Stimulated activated CD4-positive, alpha-beta T cell treated with anti-CD3 and anti-CD28 coated beads, Interleukin-15, amount 100 ng/mL, for 1 hour (primary cell): ENCODE data around the gene TCEA2.

Experiments used
- DNase-seq, 2 donors: peaks; one replicate each; pipeline ENCODE4 v3.0.0-alpha.2; 2020; ENCODE audit warnings: low read depth in 1 of 2, low spot score in 1 of 2

TCEA2 gene

DNA sequence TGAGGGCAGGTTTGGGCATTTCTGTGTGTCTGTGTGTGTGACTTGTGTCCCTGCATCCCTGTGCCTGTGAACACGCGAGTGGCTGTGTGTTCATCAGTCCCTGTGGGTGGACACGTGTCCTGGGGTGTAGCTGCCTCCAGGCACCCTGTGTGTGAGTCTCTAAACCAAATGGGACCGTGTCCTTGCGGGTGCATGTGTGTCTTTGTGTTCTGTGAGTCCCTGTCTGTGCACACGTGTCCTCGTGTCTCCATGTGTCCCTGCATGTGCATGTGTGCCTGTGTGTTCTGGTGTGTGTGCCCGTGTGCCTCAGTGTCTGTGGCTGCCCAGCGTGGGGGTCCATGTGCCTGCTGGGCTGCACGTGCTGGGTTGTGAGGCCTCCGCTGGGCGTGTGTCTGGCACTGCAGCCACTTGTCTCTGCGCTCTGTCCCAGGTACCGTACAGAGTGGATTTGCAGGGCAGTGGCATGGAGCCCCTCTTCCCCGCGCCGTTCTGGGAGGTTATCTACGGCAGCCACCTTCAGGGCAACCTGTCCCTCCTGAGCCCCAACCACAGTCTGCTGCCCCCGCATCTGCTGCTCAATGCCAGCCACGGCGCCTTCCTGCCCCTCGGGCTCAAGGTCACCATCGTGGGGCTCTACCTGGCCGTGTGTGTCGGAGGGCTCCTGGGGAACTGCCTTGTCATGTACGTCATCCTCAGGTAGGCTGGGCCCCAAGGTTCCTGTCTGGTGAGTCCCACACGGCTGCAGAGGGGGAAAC, 29.4 kb downstream of the TCEA2 start:
- no peak for DNase-seq

DNA sequence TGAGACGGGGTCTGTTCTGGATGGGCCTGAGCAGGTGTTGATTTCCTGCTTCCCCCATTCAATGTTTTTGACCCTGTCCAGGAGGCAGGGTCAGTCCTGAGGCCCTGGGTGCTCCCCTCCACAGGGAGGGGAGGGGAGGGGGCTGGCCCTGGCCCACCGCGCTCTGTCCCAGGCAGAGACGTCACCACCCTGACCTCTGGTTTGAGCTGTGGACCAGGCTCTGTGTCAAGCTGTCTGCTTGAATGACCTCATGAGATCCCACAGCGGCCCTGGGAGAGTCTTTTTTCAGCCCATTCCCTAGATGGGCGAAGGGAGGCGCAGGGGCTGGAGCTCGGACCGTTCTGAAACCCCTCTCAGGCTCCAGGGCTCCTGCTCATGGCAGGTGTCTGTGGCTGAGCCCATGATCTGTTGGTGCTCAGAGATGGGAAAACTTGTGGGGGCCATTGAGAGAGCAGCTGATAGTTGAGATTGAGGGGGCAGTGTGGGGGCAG, 30.1 kb downstream of the TCEA2 start:
- DNase-seq = no peak

DNA sequence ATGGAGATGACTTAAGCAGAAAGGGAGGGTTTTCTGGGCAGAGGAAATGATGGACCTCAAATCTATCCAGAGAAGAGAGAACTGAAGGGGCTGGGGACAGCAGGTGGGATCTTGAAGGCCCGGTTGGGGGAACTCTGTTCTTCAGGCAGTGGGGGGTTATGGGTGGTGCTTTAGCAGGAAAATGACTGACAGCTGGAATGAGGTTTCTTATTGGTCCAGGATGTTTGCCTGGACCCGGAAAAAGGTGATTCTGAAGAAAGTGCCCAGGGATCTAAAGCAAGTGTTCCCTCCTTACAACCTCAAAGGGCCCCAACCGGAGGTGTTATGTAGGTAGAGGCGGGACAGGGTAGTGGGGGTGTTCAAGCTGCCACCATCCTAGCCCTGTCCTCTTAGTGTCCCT, 32.5 kb downstream of the TCEA2 start:
- no peak for DNase-seq

DNA sequence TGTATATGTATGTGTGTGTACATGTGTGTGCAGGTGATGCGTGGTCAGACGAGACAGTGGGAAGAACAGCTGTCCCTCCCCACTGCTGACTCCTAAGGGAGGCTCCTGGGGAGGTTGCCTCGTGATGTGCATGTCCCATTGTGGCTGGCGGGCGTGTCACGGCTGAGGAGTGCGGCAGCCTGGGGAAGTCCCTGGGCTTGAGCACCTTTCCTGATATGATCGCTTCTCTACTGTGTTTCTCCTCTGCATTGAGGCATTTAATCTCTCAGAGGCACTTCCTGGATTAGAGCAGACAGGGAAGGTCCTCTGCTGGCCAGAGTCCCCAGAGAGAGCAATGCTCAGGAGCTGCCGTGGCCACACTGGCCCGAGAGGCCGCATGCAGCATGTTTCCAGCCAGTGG, 32.9 kb downstream of the TCEA2 start:
- no peak for DNase-seq

DNA sequence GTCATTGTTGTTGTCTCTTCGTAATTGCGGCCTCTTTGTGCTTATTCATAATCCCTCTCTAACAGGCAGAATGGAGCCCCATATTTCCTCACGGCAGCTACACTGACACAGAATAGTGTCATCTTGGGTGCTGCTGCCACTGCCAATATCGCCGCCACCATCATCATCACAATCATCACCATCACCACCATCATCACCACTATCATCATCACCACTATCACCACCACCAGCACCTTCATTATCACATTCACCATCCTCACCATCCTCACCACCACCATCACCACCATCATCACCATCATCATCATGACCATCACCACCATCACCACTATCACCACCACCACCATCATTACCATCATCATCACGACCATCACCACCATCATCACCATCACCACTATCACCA, 33.5 kb downstream of the TCEA2 start:
- no peak for DNase-seq

DNA sequence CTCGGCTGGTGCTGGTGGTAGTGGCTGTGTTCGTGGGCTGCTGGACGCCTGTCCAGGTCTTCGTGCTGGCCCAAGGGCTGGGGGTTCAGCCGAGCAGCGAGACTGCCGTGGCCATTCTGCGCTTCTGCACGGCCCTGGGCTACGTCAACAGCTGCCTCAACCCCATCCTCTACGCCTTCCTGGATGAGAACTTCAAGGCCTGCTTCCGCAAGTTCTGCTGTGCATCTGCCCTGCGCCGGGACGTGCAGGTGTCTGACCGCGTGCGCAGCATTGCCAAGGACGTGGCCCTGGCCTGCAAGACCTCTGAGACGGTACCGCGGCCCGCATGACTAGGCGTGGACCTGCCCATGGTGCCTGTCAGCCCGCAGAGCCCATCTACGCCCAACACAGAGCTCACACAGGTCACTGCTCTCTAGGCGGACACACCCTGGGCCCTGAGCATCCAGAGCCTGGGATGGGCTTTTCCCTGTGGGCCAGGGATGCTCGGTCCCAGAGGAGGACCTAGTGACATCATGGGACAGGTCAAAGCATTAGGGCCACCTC, 35.5 kb downstream of the TCEA2 start:
- DNase-seq = no peak

DNA sequence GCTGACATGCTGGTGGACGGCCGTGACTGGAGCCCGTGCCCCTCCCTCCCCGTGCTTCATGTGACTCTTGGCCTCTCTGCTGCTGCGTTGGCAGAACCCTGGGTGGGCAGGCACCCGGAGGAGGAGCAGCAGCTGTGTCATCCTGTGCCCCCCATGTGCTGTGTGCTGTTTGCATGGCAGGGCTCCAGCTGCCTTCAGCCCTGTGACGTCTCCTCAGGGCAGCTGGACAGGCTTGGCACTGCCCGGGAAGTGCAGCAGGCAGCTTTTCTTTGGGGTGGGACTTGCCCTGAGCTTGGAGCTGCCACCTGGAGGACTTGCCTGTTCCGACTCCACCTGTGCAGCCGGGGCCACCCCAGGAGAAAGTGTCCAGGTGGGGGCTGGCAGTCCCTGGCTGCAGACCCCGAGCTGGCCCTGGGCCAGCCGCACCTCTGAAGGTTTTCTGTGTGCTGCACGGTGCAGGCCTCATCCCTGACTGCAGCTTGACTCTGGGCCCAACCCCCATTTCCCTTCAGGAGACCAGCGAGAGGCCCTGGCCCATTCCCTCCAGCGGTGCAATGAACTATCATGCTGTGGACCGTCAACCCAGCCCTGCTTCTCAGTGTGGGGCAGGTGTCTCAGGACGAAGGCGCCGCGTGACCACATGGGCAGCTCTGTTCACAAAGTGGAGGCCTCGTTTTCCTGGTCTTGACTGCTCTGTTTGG, 36.2 kb downstream of the TCEA2 start:
- no peak for DNase-seq

DNA sequence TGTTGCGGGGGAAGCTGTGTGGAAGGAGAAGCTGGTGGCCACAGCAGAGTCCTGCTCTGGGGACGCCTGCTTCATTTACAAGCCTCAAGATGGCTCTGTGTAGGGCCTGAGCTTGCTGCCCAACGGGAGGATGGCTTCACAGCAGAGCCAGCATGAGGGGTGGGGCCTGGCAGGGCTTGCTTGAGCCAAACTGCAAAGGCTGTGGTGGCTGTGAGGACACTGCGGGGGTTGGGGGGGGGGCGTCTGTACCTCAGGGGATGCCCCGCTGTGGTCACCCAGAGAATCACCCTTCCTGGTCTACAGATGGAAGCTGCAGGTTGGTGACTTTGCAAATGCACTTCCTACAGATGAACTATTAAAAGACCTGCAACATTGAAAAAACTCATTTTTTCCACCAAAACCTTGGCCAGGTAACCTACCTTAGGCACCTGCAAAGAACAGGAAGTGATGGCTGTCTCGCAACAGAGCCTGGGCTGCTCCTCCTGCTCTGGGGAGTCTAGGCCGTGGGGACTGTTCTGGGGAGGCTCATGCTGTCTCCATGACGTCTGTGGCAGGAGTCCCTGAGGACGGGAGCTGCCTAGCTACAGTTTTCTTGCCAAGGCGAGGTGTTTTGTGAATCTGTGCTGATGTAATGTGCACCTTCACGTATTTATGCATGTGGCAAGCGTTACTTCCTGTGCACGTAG, 37.0 kb downstream of the TCEA2 start:
- DNase-seq = no peak

DNA sequence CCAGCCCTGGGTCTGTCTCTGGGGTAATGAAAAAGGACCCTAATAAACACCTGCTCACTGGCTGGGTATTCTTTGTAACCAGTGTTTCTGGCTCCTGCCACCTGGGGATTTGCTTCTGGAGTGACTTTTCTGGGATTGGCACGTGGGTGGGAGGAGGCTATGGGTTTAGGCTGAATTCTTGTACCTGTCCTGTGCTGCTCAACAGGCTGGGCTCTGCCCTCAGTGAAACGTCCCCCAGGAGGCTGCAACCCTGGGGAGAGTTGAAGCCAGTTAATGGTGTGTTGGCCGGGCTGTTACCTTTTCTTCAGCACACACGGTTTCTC, 37.5 kb downstream of the TCEA2 start:
- no peak for DNase-seq

DNA sequence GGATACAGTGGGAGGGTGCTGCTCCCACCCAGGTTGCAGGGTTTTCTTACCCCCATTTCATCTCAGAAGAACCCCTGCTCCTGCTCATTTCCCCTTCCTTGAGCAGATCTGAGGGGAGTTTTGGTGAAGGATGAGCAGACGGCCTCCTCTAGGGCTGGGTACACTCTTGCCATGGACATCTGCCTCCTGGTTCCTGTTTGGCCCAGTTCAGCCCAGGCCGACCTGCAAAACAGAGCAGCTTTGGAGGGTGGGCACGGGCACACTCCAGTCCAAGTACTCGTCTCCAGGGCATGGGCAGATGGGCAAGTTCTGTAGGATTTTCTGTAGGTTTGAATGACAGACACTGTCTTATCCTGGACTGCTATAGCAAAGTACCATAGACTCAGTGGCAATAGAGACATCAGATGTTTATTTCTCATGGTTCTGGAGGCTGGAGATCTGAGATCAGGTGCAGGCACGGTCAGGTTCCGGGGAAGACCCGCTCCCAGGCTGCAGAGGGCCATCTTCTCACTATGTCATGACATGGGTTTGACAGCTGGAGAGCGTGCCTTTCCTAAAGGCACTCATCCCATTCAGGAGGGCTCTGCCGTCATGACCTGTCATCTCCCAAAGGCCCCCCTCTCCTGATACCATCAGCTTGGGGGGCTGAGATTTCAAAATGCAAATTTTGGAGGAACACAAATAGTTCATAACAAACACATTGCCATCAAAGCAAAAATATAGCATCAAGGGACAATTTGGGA, 38.1 kb downstream of the TCEA2 start:
- DNase-seq = no peak

DNA sequence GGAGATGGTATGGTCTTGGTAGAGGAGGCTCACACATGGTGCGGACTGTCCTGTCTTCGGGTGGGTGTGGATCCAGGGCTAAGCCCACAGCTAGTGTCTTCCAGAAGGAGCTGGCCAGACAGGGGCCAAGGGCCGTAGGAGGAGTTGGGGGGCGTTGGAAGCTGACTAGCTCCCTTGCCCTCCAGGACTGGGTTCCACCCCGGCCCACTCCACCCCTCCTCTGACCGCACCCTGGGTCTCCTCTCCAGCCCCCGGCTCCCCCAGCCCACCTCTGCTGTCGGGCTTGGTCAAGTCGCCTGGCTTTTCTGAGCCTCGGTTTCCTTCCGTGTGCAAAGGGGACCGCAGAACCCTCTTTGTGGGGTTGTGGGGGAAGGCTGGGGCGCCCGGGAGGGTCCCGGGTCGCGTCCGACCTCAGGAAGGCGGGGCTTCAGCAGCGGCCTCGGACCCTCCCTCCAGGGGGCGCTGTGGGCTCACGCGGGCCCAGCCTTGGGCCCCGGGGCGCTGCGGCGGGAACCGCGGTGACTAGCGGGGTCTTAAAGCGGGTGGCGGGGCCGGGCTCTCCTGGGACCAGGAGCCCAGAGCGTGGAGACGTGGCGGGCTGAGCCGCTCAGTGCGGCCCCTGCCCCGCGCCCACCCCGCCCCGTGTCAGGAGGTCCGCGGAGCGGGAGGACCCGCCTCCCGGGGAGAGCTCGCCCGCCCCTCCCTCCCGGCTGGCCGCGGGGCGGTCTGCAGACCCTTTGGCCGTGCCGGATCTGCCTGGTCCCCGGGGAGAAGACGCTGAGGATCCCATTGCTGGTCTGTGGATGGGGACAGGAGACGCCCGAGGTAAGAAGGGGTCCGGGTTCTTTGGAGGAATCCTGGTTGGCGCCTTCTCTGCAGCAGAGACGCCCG, 39.0 kb downstream of the TCEA2 start:
- DNase-seq = peak; percentile 42 to 62

DNA sequence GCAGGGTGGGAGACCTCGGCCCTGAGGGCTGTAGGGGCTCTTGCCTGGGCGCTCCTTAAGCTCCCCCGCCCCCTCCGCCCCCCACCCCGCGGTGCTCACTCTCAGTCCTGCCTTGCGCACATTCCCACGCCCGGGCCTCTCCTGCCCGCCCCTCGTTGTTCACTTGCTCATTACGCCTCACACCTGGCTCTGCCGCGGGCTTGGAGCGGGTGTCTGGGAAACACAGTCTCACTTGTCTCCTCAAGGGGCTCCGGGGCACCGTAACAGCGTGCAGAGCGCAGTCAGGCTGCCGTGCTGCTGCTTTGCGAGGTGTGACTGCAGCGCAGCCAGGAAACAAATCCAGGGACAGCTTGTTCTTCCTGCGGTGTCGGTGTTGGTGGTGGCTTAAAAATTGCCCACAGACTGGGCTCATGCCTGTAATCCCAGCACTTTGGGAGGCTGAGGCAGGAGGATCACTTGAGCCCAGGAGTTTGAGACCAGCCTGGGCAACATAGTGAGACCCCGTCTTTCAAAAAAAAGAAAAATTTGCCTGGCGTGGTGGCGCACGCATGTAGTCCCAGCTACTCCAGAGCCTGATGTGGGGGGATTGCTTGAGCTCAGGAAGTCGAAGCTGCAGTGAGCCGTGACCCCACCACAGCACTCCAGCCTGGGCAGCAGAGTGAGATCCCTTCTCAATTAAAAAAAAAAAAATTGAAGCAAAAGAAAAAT, 39.8 kb downstream of the TCEA2 start:
- no peak for DNase-seq

DNA sequence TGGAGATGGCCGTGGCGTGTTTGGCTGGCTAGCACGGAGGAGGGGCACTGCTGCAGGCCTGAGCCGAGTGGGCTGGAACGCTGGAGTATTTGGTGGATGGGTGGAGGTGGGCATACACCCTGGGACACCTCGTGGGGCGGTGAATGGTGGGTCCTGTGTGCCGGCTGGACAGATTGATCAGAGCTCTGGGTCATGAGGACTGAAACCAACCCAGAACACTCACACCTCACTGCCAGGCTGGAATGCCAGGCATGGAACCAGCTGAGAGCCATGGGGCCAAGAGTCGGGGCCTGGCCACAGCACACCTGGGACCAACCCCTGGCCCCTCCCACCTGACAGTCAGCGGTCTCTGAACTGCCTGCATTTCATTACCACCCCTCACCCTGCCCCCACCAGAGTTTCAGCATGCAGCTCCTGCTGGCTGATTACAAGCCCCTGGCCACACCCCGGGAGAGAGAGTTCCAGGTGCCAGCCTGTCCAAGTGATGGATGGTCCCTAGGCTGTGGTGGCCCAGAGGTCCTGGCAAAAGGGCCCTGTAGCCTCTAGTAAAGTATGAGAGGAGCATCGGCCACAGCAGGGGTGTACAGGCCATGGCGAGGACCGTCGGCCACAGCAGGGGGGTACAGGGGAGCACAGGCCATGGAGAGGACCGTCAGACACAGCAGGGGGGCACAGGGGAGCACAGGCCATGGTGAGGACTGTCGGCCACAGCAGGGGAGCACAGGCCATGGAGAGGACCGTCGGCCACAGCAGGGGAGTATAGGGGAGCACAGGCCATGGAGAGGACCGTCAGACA, 41.1 kb downstream of the TCEA2 start:
- no peak for DNase-seq

DNA sequence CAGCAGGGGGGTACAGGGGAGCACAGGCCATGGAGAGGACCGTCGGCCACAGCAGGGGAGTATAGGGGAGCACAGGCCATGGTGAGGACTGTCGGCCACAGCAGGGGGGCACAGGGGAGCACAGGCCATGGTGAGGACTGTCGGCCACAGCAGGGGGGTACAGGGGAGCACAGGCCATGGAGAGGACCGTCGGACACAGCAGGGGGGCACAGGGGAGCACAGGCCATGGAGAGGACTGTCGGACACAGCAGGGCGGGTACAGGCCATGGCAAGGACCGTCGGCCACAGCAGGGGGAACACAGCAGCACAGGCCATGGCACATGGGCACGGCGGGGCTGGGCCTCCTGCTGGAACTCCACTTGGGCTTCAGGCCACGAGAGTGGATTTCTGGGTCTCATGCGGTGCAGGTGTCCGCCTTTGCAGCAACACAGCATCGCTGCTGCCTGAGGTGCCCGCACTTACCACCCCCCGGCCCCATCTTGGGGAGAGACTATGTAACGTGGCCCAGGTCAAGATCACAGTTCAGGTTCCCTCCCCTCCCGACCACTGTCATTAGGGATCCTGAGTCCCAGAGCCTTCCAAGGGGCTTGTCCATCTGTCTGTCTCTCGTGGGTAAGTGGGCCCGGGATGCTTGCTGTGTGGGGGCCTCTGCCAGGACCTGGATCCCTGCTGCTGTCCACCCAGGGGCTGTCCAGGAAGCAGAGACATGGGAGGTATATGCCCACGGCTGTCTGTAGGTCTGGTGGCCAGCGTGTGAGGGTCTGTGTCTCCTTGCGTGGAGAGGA, 41.9 kb downstream of the TCEA2 start:
- DNase-seq = no peak

DNA sequence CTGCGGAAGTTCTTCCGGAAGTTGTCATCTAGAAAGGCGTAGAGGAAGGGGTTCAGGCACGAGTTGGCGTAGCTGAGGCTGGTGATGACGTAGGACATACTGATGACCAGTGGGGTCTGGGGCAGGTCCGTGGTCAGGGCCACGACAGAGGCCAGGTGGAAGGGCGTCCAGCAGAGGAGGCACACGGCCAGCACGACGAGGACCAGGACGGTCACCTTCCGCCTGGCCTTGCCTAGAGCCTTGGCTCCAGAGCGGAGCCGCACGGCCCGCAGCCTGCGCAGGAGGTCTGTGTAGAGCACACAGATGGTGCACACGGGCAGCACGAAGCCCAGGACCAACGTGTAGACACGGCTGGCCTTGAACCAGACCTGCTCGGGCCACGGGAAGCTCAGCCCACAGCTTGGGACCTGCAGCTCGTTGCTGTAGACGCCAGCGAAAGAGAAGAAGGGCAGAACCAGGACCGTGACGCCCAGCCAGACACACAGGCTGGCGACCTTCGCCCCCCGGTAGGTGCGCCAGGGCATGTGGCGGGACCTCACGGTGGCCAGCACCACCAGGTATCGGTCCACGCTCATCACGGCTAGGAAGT, 42.9 kb downstream of the TCEA2 start:
- DNase-seq = no peak

DNA sequence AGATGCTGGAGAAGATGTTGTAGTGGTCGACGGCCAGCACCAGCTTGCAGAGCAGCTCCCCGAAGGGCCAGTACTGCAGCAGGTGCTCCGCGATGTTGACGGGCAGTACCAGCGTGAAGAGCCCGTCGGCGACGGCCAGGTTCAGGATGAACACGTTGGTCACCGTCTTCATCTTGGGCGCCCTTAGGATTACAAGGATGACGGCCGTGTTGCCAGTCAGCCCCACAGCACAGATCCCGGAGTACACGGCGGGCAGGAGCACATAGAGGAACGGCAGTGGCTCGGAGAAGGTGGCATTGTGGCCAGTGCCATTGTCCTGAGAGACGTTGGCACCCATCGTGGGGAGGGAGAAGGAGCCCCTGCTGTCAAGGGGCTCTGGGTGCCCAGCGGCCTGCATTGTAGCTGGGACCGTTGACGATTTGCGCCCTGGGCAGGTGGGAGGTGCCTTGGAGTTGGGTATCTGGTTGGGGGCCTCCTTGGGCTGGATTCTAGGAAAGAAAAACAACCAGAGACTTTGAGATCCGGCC, 43.5 kb downstream of the TCEA2 start:
- no peak for DNase-seq

DNA sequence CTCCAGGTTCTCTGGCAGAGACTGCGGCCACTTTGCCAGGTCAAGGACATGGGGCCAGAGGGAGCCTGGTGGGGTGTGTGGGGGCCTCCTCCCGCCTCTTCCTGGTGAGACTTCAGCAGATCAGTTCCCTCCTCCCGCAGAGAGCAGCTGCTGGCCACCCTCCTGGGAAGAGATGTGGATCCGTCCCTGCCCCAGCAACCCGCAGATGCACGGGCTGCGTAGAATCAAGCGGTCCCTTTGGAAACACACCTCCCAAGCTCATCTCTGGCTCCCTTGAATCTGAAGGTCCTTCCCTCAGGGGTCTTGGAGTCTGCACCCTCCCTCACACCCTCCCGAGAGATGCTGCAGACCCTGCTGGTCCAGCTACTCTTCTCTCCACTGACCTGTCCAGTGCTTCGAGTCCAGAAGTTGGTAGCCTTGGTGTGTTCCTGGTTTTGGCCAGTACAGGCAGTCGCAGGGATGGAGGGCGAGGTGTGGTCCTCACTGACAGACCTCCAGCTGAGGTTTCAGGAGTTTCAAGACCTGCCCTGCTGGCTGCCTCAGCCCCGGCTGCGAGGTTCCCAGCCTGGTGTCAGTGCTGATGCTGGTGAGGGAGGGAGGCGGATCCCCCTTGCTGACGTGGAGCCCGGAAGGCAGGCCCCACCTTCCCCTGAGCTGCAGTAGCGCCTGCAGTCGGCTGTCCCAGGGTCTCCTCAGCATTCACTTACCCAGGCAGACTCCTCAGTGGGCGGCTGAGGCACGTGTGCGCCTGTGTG, 44.2 kb downstream of the TCEA2 start, which contains the start of gene NPBWR2:
Gene NPBWR2, minus strand, starts transcription at position 585 of the 755 bp plus-strand sequence. CDS start 734 bp downstream, outside the sequence.
- no peak for DNase-seq
